HG03045 (cell line): ENCODE data around the gene ARID1B.

ENCODE experiments used
- ATAC-seq: cut with Tn5 transposase; IDR thresholded peaks from one replicate; pipeline ENCODE4 v1.9.1; 2021; ENCODE audit warnings: mild to moderate bottlenecking, moderate library complexity; ENCODE audit not compliant: unreplicated experiment

The ARID1B gene

GRCh38 chr6:156954191-156954590 is 177.0 kb downstream of the ARID1B start:
- no peak for ATAC-seq

- no peak for ATAC-seq
Observed at GRCh38 chr6:156954816-156955215, 177.6 kb downstream of the ARID1B start.

- no peak for ATAC-seq
Observed at GRCh38 chr6:156955494-156956183, 178.5 kb downstream of the ARID1B start.

GRCh38 chr6:156956286-156956685 is 179.1 kb downstream of the ARID1B start:
- no peak for ATAC-seq

- ATAC-seq = no peak
Observed at GRCh38 chr6:156957931-156958547, 180.9 kb downstream of the ARID1B start.

GRCh38 chr6:156960525-156960924 is 183.3 kb downstream of the ARID1B start:
- ATAC-seq = no peak

GRCh38 chr6:156961282-156961892 is 184.2 kb downstream of the ARID1B start:
- ATAC-seq = no peak

GRCh38 chr6:156963712-156964700 is 186.8 kb downstream of the ARID1B start:
- ATAC-seq = no peak

- no peak for ATAC-seq
Observed at GRCh38 chr6:156967852-156968251, 190.7 kb downstream of the ARID1B start.

- no peak for ATAC-seq
Observed at GRCh38 chr6:156969233-156969632, 192.1 kb downstream of the ARID1B start.

GRCh38 chr6:156970595-156971112 is 193.5 kb downstream of the ARID1B start:
- no peak for ATAC-seq

- no peak for ATAC-seq
Observed at GRCh38 chr6:156971153-156971885, 194.1 kb downstream of the ARID1B start.

- ATAC-seq = no peak
Observed at GRCh38 chr6:156972145-156972544, 195.0 kb downstream of the ARID1B start.

GRCh38 chr6:156974830-156975261 is 197.7 kb downstream of the ARID1B start:
- no peak for ATAC-seq

- ATAC-seq = no peak
Observed at GRCh38 chr6:156975414-156975813, 198.2 kb downstream of the ARID1B start.

GRCh38 chr6:156976216-156977127 is 199.3 kb downstream of the ARID1B start:
- no peak for ATAC-seq

- no peak for ATAC-seq
Observed at GRCh38 chr6:156977527-156978291, 200.5 kb downstream of the ARID1B start.

GRCh38 chr6:156978948-156979347 is 201.8 kb downstream of the ARID1B start:
- ATAC-seq = peak; percentile 59
